DMS 273 (cell line): ENCODE data around the gene BMAL1.

Experiments used
- DNase-seq: peaks from one replicate; lab custom pipeline; 2025; ENCODE audit not compliant: unreplicated experiment; lab: John Stamatoyannopoulos, UW

BMAL1 gene

GRCh38 chr11:13290221-13290980 is 12.8 kb downstream of the BMAL1 start:
- no peak for DNase-seq

GRCh38 chr11:13291361-13291760 is 13.8 kb downstream of the BMAL1 start:
- DNase-seq, result no peak

GRCh38 chr11:13291800-13292199 is 14.2 kb downstream of the BMAL1 start:
- no peak for DNase-seq

GRCh38 chr11:13292970-13293369 is 15.4 kb downstream of the BMAL1 start:
- no peak for DNase-seq

DNA sequence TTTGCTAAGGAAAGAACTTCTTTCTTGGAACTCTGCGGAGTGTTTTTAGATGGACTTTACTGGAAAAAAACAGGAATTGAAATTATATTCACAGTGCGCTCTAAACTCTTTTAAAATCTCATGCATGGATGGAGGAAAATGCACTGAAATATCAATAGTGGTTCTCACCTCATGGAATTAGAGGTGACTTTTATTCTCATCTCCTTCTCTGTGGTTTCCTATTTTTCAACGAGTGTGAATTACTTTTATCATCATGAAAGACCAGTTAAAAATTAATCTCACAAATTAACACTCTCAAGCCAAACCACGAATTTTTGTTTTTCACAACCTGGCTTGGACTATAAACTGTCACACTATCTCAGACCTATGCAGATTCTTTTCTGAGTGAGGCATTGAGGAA is 16.6 kb downstream of the BMAL1 start:
- no peak for DNase-seq

- DNase-seq, result peak; percentile 17
These were observed 17.4 kb downstream of the BMAL1 start for GRCh38 chr11:13294771-13295579.

GRCh38 chr11:13297308-13297916 is 19.8 kb downstream of the BMAL1 start:
- no peak for DNase-seq

DNA sequence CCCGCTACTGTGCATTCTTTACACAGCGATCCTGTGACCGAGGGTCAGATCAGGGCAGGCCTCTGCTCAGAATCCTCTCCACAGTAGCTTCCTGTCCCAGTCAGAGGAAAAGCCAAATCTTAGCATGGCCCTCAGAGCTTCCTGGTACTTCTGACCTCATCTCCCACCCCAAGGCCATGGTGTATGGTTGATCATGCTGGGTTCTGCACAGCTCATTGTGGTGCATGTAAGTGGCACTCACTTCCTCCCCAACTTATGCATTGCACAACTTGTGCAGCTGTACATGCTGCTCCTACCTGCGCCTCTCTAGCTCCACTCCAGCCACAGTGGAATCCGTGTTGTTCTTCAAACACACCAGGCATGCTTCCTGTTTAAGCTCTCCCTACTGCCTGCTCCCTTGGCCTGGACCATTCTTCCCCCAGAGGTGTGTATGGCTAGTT is 20.3 kb downstream of the BMAL1 start:
- no peak for DNase-seq

DNA sequence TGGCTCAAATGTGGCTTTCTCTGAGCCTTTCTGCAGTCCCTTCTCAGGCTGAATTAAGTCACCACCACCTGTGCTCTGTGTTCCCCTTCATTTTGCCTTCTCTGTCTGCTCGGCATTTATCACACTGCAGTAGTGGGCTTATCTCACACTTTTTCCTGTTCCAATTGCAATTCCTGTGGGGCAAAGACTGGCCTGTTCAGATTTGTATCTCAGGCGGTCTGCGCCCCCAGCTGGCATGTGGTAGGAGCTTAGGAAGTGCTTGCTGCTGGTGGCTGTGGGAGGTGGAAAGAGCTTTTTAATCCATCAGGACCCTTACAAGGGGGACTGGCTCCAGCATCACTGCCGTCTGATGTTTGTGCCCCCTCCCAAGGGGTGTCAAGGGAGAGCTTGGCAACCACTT is 21.2 kb downstream of the BMAL1 start:
- no peak for DNase-seq

DNA sequence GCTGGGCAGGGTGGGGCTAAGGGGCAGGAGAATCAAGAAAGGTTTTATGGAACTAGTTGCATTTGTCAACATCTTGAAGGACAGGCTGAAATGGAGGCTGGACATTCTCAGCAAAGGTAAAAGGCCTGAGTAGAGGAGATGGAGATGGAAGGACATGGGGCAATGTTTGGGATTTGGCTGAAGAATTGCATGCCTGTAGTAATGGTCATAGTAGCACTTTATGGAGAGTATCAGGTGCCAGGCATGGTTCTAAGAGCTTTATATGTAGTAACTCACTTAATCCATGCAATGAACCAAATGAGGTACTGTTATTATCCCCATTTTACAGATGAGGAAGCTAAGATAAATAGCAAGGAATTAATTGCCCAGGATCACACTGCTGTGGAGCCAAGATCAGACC is 23.9 kb downstream of the BMAL1 start:
- DNase-seq, result no peak

GRCh38 chr11:13302420-13302958 is 24.9 kb downstream of the BMAL1 start:
- DNase-seq, result no peak

DNA sequence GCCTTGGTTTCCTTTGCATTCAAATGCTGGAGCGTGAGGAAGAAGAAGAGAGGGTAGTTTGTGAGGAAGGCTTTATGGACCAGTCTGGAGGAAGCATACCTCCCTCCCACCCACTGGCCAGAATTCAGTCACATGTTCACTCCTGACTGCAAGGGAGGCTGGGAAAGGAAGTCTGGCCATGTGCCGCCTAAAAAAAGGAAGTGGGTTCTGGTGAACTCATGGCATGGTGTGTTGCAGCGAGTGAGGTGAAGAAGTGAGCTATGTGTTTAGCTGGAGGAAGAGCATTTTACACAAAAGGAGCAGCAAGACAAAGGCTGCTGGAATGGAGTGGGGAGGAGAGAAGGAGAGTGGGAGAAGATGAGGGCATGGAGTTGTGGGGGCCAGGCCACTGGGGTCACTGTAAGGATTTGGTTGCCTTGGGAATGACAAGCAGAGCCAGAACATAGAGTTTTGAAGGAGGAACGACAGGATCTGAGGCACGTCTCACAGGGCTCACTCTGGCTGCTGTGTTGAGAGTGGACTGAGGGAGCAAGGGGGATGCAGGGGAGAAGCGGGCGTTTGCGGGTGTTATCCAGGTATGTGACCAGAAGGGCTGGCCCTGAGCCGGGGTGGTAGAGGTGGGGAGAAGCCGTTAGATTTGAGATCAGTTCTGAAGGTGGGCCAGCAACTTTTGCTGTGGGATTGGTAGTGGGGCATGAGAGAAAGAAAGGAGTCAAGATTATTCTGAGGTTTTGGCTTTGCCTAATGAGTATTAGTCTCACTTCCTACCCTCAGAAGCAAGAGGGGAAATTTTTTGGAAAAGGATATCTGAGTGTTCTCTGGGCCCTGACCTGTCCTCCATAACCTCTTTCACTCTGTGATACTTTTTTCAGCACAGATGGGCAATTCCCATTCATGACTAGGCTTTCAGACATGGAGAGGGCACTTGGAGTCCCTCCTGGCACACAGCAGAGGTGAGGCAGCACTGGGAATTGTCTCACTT is 26.4 kb downstream of the BMAL1 start:
- no peak for DNase-seq

- peak; percentile 14 for DNase-seq
These were observed 27.2 kb downstream of the BMAL1 start for GRCh38 chr11:13304655-13305335.

- DNase-seq, result no peak
These were observed 31.1 kb downstream of the BMAL1 start for GRCh38 chr11:13308704-13309103.

DNA sequence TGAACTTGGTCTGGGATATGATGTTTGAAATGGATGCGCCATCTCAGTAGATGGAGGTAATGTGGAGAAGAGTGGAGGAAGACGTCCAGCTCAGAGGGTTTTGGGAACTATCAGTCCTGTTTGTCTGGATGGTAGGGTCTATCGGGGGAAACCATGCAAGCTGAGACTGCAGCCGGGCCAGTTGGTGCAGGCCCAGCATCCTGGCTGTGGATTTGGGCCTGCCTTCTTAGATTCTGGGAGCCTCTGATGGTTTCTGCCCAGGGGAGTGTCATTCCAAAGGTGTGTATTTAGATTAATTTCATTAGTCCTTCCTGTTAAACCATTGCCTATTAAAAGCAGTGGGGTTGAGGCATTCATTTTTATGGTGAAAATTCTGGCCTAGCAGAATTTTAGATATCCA is 31.6 kb downstream of the BMAL1 start:
- no peak for DNase-seq

GRCh38 chr11:13310443-13310842 is 32.9 kb downstream of the BMAL1 start:
- DNase-seq, result no peak

DNA sequence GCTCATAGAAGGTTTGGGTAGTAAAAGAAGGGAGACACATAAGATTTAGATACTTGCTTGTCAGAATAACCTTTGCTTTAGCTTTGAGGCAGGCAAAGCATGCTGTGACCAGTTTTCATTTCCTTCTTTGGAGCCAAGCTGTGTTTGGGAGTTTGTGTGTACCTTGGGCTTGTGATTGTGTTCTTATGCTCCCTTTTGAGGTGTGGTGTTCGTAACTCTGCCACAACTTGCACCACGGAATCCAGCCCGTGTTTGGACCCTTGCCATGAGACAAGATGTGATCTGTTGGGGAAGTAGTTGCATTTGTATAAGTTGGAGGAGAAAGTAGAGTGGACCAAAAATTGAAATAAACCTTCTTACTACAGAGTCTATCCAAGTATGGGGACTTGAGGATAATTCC is 34.0 kb downstream of the BMAL1 start:
- no peak for DNase-seq

DNA sequence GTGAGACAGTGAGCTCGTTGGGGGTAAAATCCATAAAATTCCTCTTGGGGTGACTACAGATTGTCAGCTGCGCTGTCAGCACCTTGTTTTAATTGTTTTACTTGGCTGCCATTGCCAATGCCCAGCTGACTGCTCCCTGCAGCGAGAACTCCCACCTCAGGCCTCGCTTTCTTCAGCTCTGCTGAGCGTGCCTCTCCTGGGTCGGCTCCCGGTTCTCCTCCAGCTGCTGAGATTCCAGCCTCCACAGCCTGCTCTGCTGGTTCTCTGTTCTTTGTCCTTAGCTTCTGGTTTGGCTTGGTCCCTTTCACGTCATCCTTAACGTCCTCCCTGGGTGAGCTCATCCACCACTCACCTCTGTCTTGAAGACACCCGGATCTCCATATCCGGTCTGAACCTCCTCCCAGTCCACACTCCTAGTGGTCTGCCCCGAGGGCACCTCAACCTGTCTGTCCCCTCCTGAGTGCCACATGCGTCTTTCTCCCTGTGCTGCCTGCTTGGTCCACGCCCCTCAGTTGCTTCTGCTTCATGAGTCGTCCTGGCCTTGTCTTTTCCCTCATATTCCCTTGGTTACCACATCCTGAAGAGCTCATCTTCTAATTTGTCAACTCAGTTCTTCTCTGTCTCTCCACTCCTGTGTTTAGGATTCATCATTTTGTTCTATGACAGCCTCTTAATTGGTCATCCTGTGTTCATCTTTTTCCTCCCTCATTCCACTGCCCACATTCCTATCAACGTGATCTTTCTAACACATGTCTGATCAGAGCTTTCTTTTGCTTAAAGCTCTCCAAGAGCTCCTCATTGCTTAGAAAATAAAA is 35.6 kb downstream of the BMAL1 start:
- no peak for DNase-seq
